Cardiac muscle cell (in vitro differentiated cells and primary cell): ENCODE data around the gene GPR137. TPM values are rescaled to one million over a fixed set of nuclear protein-coding genes. Genes with fewer than 3 reads are reported as not detected.

Source experiments
- DNase-seq, 2 donors: peaks; one replicate each; pipeline versions ENCODE4 v3.0.0 to v3.0.0-alpha.2; 2010 to 2017; ENCODE audit warnings: low read depth in 1 of 2, low spot score in 1 of 2
- H3K27ac ChIP-seq: fragments of 200-600 bp; sonication (generic); 2 replicates; pipeline ENCODE4 v1.5.1; 2016
- H3K27me3 ChIP-seq: fragments of 200-600 bp; sonication (generic); 2 replicates; pipeline ENCODE4 v1.6.0; 2016; ENCODE audit warnings: control low read depth
- H3K36me3 ChIP-seq: fragments of 200-600 bp; sonication (generic); 2 replicates; pipeline ENCODE4 v1.5.1; 2016; ENCODE audit warnings: control low read depth
- H3K4me1 ChIP-seq: fragments of 200-600 bp; sonication (generic); 2 replicates; pipeline ENCODE4 v1.8.1; 2017; ENCODE audit warnings: low read depth, mild to moderate bottlenecking, mixed run types
- H3K4me3 ChIP-seq: fragments of 200-600 bp; sonication (generic); 2 replicates; pipeline ENCODE4 v1.5.1; 2016; ENCODE audit warnings: mild to moderate bottlenecking
- H3K9me3 ChIP-seq: fragments of 200-600 bp; sonication (generic); 2 replicates; pipeline ENCODE4 v1.5.1; 2017; ENCODE audit warnings: low read depth, mild to moderate bottlenecking, control low read depth
- polyA plus RNA-seq: library from polyadenylated mRNA; unstranded; fragments of >200 nt; fragmentation: Nextera tagmentation; extraction: Ambion mirVana; gene quantifications from 2 replicates; pipeline ENCODE4 v1.2.1, GENCODE V29; 2016
- total RNA-seq: library from RNA; depleted of rRNA; stranded (reverse); fragments of >200 nt; gene quantifications from 2 replicates; pipeline ENCODE4 v1.2.3, GENCODE V29; 2016
- TF ChIP-seq, protein P1 (sequence below): IDR thresholded peaks from 2 replicates; pipeline ENCODE4 v1.5.1; 2012; ENCODE audit warnings: low read depth, mild to moderate bottlenecking, low read length

GPR137 gene
- total and polyA plus RNA-seq, 2 experiments from 2014 or later = 37.7 to 82.6 TPM

DNA sequence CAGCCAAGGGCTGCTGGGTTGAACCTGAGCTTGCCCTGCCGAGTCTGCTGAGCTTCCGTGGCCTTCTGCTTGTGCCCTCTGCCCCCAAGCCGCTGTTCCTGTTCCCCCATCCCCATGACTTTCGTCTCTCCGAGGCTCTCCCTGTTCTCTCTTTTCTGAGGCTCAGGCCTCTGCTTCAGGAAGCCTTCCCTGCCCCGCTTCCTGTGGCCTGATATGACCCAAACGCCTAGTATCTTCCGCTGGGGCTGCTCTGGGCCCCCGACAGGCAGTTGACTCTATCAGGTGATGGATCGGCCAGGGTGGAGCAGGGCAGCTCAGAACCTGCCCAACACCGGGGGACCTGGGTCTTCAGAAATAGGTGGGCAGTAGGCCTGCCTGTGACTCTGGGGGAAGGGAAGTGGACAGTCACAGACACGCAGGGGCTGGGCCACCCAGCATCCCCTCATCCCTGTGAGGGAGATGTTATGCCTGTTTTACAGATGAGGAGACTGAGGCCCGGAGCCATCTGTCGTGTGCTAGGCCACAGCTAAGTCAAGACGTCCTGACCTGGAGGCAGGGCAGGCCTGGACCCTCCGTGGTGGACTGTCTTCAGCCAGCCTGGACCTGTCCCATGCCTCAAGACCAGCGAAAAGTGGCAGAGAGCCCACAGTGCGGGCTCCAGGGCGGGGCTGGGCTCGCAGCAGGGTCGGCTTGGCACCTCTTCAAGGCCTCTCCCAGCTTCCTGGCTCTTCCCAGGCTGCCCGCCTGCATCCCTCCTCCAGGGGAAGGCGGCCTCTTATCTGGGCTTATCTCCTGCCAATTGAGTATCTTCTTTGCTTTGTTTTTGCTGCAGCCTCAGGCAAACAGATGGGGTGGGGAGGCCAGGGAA lies 17.4 kb upstream of the GPR137 start:
- H3K9me3 ChIP-seq = no peaks in the 10 kb centered on the region
- H3K4me1 ChIP-seq = peaks cover 8% of the 10 kb centered on the region
- TF ChIP-seq, protein P1, sequence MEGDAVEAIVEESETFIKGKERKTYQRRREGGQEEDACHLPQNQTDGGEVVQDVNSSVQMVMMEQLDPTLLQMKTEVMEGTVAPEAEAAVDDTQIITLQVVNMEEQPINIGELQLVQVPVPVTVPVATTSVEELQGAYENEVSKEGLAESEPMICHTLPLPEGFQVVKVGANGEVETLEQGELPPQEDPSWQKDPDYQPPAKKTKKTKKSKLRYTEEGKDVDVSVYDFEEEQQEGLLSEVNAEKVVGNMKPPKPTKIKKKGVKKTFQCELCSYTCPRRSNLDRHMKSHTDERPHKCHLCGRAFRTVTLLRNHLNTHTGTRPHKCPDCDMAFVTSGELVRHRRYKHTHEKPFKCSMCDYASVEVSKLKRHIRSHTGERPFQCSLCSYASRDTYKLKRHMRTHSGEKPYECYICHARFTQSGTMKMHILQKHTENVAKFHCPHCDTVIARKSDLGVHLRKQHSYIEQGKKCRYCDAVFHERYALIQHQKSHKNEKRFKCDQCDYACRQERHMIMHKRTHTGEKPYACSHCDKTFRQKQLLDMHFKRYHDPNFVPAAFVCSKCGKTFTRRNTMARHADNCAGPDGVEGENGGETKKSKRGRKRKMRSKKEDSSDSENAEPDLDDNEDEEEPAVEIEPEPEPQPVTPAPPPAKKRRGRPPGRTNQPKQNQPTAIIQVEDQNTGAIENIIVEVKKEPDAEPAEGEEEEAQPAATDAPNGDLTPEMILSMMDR = no peak
- H3K36me3 ChIP-seq = no peaks in the 10 kb centered on the region
- peak overlapping the region; percentile 89 for H3K27ac ChIP-seq
- DNase-seq = peak in 1 of 2 donors; percentile 92
- H3K4me3 ChIP-seq = peak overlapping the region; percentile 54
- no peaks in the 10 kb centered on the region for H3K27me3 ChIP-seq

DNA sequence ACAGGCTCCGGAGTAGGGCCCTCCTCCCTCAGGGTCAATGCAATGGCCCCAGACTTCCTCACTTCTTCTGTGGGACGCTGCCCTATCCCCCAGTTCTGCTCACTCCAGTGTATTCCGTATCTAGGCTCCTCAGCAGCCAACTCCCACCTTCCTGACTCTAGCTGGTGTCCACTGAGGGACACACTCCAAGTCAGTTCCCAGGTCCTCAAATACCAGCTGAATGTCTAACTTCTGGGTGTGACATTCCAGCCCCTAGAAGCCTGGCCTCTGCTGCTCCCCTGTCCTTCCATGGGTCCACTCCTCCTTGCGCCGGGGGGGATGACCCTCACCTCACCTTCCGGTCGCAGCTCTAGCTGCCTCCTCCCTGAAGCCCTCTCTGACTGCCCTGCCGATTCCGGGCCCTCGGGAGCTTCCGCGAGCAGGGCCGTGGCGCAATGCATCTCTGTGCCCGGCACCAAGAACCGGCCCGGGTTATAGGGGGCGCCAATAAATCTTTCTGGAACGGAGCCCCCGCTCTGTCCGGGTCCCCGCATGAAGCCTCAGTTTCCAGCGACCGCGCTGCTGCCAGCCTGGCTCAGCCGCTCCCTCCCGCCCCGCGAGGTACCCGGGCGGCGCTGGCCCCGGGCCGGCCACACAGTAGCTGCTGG lies 16.6 kb upstream of the GPR137 start:
- DNase-seq = peak in 1 of 2 donors; percentile 73
- Histone ChIP-seq H3K9me3 (no peaks in the 10 kb centered on the region), H3K27me3 (no peaks in the 10 kb centered on the region), H3K4me1 (peaks cover 8% of the 10 kb centered on the region), H3K4me3 (peak overlapping the region; percentile 54), H3K27ac (peak overlapping the region; percentile 89), H3K36me3 (no peaks in the 10 kb centered on the region)
- TF ChIP-seq, protein P1 = no peak

DNA sequence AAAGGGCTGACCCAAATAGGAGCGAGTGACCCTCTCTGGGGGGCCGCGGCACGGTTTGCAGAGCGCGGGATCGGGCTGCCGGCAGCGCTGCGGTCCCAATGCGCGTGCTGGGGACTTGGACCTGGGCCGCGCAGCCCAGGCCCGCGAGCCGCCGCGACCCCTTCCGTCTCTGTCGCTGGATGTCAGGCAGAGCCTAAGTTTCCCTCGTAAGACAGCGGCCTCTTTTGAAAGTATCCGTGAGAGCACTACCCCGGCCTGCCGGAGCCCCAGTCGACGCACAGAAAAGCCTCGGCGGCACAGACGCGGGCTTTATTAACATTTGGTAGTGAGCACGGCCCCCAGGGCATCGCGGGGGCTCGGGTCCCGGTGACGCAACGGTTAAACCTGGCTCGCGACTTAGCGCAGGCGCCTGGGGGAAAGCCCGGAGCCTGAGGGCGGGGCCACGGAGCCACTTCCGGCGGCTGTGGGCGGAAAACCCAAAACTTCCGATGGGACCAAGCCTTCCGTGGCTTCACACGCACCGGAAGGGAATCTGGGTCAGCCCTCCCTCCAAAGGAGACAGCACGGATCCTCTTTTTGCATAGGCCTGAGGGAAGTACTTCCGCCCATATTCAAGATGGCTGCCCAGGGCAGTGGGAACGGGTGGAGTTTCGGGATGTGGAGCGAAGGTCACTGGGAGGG lies 16.0 kb upstream of the GPR137 start:
- H3K9me3 ChIP-seq = no peaks in the 10 kb centered on the region
- no peaks in the 10 kb centered on the region for H3K36me3 ChIP-seq
- H3K27me3 ChIP-seq = no peaks in the 10 kb centered on the region
- H3K4me1 ChIP-seq = peaks cover 8% of the 10 kb centered on the region
- peak overlapping the region; percentile 56 for H3K4me3 ChIP-seq
- peak; percentile 99 to 100 for DNase-seq
- H3K27ac ChIP-seq = peak overlapping the region; percentile 92
- TF ChIP-seq, protein P1 = peak; percentile 5

DNA sequence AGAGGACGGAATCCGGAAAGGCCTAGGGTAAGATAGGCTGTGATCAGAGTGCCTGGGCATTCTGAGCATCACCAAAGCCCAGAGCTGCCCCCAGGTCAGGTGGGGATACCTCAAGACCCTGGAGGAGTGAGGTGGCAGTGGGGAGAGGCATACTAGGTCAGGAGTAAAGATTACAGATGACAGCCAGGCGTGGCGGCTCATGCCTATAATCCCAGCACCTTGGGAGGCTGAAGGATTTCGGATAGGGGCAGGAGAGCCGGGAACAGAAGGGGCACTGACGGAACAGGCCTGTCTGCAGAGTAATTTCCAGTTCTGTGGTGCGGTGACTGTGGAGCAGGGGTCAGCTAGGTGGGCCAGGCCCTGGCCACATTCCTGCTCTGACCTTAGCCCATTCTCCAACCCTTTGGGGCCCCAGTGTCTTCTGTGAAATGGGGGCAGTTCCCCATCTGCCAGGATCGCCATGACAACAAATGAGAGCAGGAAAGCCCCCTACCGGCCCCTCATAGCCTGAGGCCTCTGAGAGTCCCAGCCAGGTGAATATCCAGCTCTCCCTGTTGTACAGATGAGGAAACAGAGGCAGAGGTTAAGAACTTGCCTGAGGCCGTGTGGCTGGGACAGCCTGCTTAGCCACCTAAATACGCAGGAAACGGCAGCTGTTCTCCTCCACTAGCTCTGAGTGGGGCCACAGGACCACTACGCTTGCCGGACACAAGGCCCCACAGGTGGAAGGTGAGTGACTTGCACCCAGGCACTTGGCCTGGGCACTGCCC lies 10.4 kb upstream of the GPR137 start:
- Histone ChIP-seq H3K27ac (no peak overlapping the region), H3K4me3 (no peak overlapping the region), H3K36me3 (no peaks in the 10 kb centered on the region), H3K9me3 (no peaks in the 10 kb centered on the region), H3K27me3 (no peaks in the 10 kb centered on the region), H3K4me1 (no peaks in the 10 kb centered on the region)
- DNase-seq = no peak
- TF ChIP-seq, protein P1 = no peak

DNA sequence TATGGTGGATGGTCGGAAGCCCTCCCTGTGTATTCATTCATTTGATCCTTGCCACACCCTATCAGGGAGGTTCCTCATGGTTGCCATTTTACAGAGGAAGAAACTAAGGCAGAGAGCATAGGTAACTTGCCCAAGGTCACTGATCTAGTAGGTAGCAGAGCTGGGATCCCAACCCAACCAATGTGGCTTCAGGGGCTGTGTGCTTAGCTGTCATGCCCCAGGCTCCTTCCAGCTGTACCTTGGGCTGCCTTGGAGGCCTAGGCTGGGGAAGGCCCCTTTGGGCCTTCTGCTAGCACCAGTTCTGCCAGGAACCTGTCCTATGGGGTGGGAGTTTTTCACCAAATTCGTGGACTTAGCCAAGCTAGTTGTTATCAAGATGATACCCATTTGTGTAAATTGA lies 9.8 kb upstream of the GPR137 start:
- no peak for DNase-seq

More for the DNA sequence above, 9.8 kb upstream of the GPR137 start:
- H3K9me3 ChIP-seq = no peaks in the 10 kb centered on the region
- no peak overlapping the region for H3K4me3 ChIP-seq
- no peak overlapping the region for H3K27ac ChIP-seq
- no peaks in the 10 kb centered on the region for H3K36me3 ChIP-seq
- TF ChIP-seq, protein P1 = no peak
- H3K27me3 ChIP-seq = no peaks in the 10 kb centered on the region
- H3K4me1 ChIP-seq = no peaks in the 10 kb centered on the region
